Suprapubic skin (tissue), 4 donors: Measurements from ENCODE around the gene KANK4. TPM values are rescaled to one million over a fixed set of nuclear protein-coding genes. Genes with fewer than 3 reads are reported as not detected.

Experiments
- DNase-seq, 2 donors: peaks; one replicate each; pipeline ENCODE4 v3.0.0-alpha.2; 2019; ENCODE audit warnings: low spot score in 2 of 2
- H3K27ac ChIP-seq: fragments of 200-600 bp; sonication (generic); one replicate; pipeline ENCODE4 v1.5.1; 2019
- H3K27me3 ChIP-seq: fragments of 200-600 bp; sonication (generic); one replicate; pipeline ENCODE4 v1.5.1; 2019
- H3K36me3 ChIP-seq: fragments of 200-600 bp; sonication (generic); one replicate; pipeline ENCODE4 v1.5.1; 2019
- H3K4me1 ChIP-seq: fragments of 200-600 bp; sonication (generic); one replicate; pipeline ENCODE4 v1.5.1; 2019
- H3K4me3 ChIP-seq: fragments of 200-600 bp; sonication (generic); one replicate; pipeline ENCODE4 v1.5.1; 2019; ENCODE audit warnings: mild to moderate bottlenecking
- H3K9me3 ChIP-seq: fragments of 200-600 bp; sonication (generic); one replicate; pipeline ENCODE4 v1.5.1; 2019
- EP300 ChIP-seq: sonication (generic); formaldehyde crosslinking; IDR thresholded peaks from one replicate; pipeline ENCODE4 v1.6.1; 2017; ENCODE audit warnings: antibody characterized with exemption
- POLR2A ChIP-seq, 2 donors: fragments of 450-650 bp; IDR thresholded peaks; one replicate each; pipeline ENCODE4 v1.6.1; 2017; ENCODE audit warnings: antibody characterized with exemption in 2 of 2, mild to moderate bottlenecking in 2 of 2, moderate library complexity in 2 of 2
- POLR2AphosphoS5 ChIP-seq, 3 donors: sonication (generic); formaldehyde crosslinking; IDR thresholded peaks; one replicate each; pipeline ENCODE4 v1.6.1; 2017; ENCODE audit warnings: antibody characterized with exemption in 3 of 3
- WGBS: methylation state at CpG from one replicate; pipeline ENCODE4 v1.1.5; 2018; 5-methylcytosine and 5-hydroxymethylcytosine counted together
- total RNA-seq, 4 donors: library from RNA; depleted of rRNA; stranded (reverse); fragments of >200 nt; gene quantifications; one replicate each; pipeline ENCODE4 v1.1.0, GENCODE V29; 2016
- TF ChIP-seq, protein P1 (sequence below), 2 donors: fragments of 200-600 bp in 1 of 2; fragments of 450-650 bp in 1 of 2; sonication (generic) in 1 of 2; IDR thresholded peaks; one replicate each; pipeline ENCODE4 v1.5.1; 2016 to 2019; ENCODE audit warnings: antibody characterized with exemption in 2 of 2, mild to moderate bottlenecking in 1 of 2, moderate library complexity in 1 of 2

KANK4 gene
- total RNA-seq, 4 donors from 2014 or later = 0.16 to 1.3 (median 0.54) TPM

DNA sequence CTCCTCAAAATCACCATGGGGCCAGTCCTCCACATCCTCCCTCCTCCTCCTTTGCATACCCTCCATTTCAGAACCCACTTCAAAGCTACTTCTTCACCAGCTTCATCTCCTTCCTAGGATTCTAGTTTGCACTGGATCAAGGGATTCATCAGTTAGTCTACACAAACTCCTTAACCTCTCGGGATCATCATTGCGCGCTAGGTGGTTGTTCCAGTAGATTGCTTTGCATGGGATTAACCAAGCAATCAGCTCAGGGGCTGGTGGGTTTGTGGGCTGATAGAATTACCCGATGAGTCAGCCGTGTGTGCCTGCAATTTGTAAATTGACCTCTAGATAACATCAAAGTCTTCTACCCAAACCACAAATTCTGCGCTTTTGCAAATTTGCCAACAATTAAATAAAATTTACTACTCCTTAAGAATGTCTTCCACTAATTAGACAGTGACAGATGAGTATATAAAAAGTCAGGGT is 7.7 kb downstream of the KANK4 start:
- Histone ChIP-seq H3K27me3 (peaks cover 3% of the 10 kb centered on the region), H3K9me3 (no peaks in the 10 kb centered on the region), H3K27ac (no peak overlapping the region), H3K4me3 (no peak overlapping the region), H3K4me1 (peaks cover 4% of the 10 kb centered on the region), H3K36me3 (no peaks in the 10 kb centered on the region)
- TF ChIP-seq, protein P1, sequence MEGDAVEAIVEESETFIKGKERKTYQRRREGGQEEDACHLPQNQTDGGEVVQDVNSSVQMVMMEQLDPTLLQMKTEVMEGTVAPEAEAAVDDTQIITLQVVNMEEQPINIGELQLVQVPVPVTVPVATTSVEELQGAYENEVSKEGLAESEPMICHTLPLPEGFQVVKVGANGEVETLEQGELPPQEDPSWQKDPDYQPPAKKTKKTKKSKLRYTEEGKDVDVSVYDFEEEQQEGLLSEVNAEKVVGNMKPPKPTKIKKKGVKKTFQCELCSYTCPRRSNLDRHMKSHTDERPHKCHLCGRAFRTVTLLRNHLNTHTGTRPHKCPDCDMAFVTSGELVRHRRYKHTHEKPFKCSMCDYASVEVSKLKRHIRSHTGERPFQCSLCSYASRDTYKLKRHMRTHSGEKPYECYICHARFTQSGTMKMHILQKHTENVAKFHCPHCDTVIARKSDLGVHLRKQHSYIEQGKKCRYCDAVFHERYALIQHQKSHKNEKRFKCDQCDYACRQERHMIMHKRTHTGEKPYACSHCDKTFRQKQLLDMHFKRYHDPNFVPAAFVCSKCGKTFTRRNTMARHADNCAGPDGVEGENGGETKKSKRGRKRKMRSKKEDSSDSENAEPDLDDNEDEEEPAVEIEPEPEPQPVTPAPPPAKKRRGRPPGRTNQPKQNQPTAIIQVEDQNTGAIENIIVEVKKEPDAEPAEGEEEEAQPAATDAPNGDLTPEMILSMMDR (IDR thresholded peaks at IDR 0.05) = no peak
- TF ChIP-seq POLR2A (IDR thresholded peaks at IDR 0.05) = no peak
- TF ChIP-seq EP300 = no peak
- no peak for TF ChIP-seq POLR2AphosphoS5 (IDR thresholded peaks at IDR 0.05)
- WGBS = 78% methylated on average over 6 of the region's 6 CpGs
- no peak for DNase-seq

DNA sequence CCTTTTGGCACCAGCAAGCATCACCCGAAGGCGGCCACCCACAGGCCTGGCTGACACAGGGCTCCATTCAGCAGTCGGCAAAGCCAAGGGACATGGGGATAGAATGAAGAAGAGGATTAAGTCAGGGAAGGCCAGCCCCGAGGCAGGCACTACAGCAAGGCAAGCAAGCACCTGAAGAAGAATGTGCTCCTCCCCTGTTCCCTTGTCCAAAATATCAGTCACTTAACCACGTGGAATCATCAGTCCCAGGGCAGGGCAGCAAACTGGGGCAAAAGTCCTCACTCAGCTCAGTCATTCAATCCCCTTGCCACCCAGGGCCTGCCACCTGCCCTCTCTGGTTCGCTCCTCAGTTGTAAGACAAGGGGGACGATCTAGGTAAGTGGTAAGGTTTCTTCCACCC is 9.3 kb downstream of the KANK4 start:
- Histone ChIP-seq H3K27ac (no peak overlapping the region), H3K4me3 (no peak overlapping the region), H3K4me1 (peaks cover 4% of the 10 kb centered on the region), H3K27me3 (peaks cover under 1% of the 10 kb centered on the region), H3K9me3 (no peaks in the 10 kb centered on the region), H3K36me3 (no peaks in the 10 kb centered on the region)
- no peak for DNase-seq
- no peak for TF ChIP-seq EP300
- TF ChIP-seq, protein P1 (IDR thresholded peaks at IDR 0.05) = no peak
- TF ChIP-seq POLR2AphosphoS5 (IDR thresholded peaks at IDR 0.05) = no peak
- no peak for TF ChIP-seq POLR2A (IDR thresholded peaks at IDR 0.05)
- WGBS = 41% methylated on average over 7 of the region's 7 CpGs

DNA sequence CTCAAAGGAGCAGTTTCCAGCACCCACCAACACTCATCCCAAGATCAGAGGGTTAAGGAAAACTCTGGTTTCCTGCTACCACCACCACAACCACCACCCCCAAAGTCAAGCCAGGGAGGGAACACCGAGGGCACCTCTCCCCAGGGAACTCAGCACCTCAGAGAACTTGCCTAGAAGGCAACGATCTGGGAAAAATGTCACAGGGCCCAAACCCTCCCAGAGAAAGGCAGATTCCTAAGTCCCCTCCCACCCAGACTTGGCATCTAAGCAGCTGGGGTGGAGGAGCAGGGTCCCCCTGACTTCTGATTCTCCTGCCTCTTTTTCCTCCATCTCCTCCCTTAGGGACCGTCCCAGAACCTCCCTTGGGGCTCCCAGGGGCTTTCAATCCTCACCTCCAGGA is 10.6 kb downstream of the KANK4 start:
- TF ChIP-seq POLR2AphosphoS5 (IDR thresholded peaks at IDR 0.05) (no peak), POLR2A (IDR thresholded peaks at IDR 0.05) (no peak), EP300 (no peak)
- TF ChIP-seq, protein P1 (IDR thresholded peaks at IDR 0.05) = no peak
- Histone ChIP-seq H3K9me3 (no peaks in the 10 kb centered on the region), H3K27ac (no peak overlapping the region), H3K36me3 (no peaks in the 10 kb centered on the region), H3K4me1 (peaks cover 4% of the 10 kb centered on the region), H3K4me3 (no peak overlapping the region), H3K27me3 (no peaks in the 10 kb centered on the region)
- 64% methylated on average over 2 of the region's 3 CpGs for WGBS
- no peak for DNase-seq

DNA sequence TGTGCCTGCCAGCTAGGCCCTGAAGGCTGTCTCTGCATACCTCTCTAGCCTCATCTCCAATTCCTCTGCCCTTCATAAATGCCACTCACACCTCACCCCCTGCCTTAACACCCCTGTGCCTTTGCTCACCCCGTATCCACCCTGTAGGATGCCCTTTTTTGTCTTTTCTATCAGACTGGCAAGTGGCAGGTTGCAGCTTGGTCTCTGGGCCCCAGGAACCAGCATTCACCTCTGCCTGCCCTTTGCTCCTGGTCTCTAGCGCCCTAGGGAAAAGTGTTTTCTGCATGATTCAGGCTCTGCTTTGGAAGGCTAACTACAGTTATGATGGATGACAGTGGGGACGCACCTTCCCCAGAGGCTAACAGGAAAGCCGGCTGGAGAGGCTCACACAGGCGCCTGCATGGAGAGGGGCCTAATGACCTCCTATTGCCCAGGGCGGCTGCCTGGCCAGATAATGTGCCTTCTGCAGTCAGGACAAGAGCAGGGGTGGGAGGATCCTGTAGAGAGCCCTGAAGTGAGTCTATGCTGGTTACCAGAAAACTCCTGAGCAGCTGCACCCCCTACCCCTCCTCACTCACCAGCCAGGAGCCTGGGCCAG is 11.2 kb downstream of the KANK4 start:
- no peak overlapping the region for H3K27ac ChIP-seq
- TF ChIP-seq POLR2A (IDR thresholded peaks at IDR 0.05) = no peak
- WGBS = 60% methylated on average over 5 of the region's 6 CpGs
- no peak overlapping the region for H3K4me3 ChIP-seq
- H3K4me1 ChIP-seq = peaks cover 4% of the 10 kb centered on the region
- DNase-seq = no peak
- no peaks in the 10 kb centered on the region for H3K27me3 ChIP-seq
- no peaks in the 10 kb centered on the region for H3K36me3 ChIP-seq
- H3K9me3 ChIP-seq = no peaks in the 10 kb centered on the region

DNA sequence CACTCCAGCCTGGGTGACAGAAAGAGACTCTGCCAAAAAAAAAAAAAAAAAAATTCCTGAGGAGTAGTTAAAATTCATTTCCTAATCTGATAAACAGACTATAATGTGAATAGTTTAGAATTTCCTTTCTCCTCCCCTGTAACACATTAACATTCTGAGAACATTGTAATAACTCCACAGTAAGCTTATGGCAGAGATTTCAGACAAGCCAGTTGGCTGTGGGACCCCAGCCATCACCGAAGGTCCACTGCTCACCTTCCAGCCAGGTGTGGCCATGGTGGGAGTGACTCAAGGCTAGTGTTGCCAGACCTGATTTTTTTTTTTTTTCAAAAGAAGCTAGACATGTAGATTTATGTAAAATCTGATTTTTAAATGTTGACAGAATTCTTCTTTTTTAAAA is 11.8 kb downstream of the KANK4 start:
- no peak for DNase-seq
- H3K36me3 ChIP-seq = no peaks in the 10 kb centered on the region
- H3K4me1 ChIP-seq = peaks cover 4% of the 10 kb centered on the region
- TF ChIP-seq POLR2AphosphoS5 (IDR thresholded peaks at IDR 0.05) (no peak), EP300 (no peak), POLR2A (IDR thresholded peaks at IDR 0.05) (no peak)
- TF ChIP-seq, protein P1 (IDR thresholded peaks at IDR 0.05) = no peak
- H3K27ac ChIP-seq = no peak overlapping the region
- H3K27me3 ChIP-seq = no peaks in the 10 kb centered on the region
- H3K9me3 ChIP-seq = no peaks in the 10 kb centered on the region
- WGBS = 47% methylated on average over 1 of the region's 1 CpG
- H3K4me3 ChIP-seq = no peak overlapping the region

DNA sequence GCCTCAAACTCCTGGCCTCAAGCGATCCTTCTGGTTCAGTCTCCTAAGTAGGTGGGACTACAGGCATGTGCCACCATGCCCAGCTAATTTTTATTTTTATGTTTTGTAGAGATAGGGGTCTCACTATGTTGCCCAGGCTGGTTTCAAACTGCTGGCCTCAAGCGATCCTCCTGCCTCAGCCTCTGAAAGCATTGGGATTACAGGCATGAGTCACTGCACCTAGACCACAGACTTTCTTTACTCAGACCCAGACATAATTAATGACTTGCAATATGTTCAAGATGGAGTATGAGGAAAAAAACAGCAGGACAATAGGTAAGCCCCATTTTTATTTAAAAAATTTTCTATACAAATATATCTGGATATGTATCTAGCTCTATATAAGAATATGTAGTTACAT is 13.2 kb downstream of the KANK4 start:
- 97% methylated on average over 2 of the region's 2 CpGs for WGBS
- peaks cover 4% of the 10 kb centered on the region for H3K27me3 ChIP-seq
- H3K9me3 ChIP-seq = no peaks in the 10 kb centered on the region
- no peak overlapping the region for H3K4me3 ChIP-seq
- H3K4me1 ChIP-seq = peaks cover 4% of the 10 kb centered on the region
- DNase-seq = no peak
- no peaks in the 10 kb centered on the region for H3K36me3 ChIP-seq
- no peak for TF ChIP-seq EP300
- TF ChIP-seq, protein P1 (IDR thresholded peaks at IDR 0.05) = no peak
- TF ChIP-seq POLR2A (IDR thresholded peaks at IDR 0.05) = no peak
- no peak for TF ChIP-seq POLR2AphosphoS5 (IDR thresholded peaks at IDR 0.05)
- no peak overlapping the region for H3K27ac ChIP-seq
